Measurements from ENCODE around the gene TMEM39A.

GRCh38 chr3:119382134-119382533 lies 81.3 kb downstream of the TMEM39A start:
- no peak for TF ChIP-seq CTCF (conservative IDR thresholded peaks at IDR 0.05 in 1 of 2, IDR thresholded peaks at IDR 0.05 in 1 of 2; ENCODE audit: low read depth in 1 of 2, low read length in 2 of 2)
- no peak for TF ChIP-seq EZH2 (IDR thresholded peaks at IDR 0.05; ENCODE audit: low read length, missing control alignments)
